Heart left ventricle (tissue), 13 donors: ENCODE measurements around the gene KIF26B.

Source experiments
- CTCF ChIP-seq, 12 donors: fragments of 200-600 bp; sonication (generic) in 4 of 12; IDR thresholded peaks; one replicate each; pipeline versions ENCODE4 v1.5.0 to v1.8.0; 2018 to 2022; ENCODE audit warnings: antibody characterized with exemption in 12 of 12, mild to moderate bottlenecking in 5 of 12
- POLR2A ChIP-seq, 2 donors: fragments of 450-650 bp; IDR thresholded peaks; one replicate each; pipeline ENCODE4 v1.6.1; 2017; ENCODE audit warnings: antibody characterized with exemption in 2 of 2, mild to moderate bottlenecking in 2 of 2, moderate library complexity in 2 of 2
- donor health status: ischemic (EF 13 %, LVEDD 7.1; RV severe dilation, severe dysfunction).
- donor health status: DM: no; HTN: yes; CAD: no.
- donor health status: DM: no; HTN: no; CAD: no.
- donor health status: ischemic (EF 25% LVEDD 6.9; RV normal size, moderate dysfunction).
- donor health status: ischemic (EF 25% LVEDD 5.7; RV mildly dilated, moderate dysfunction).
- donor health status: ischemic (EF 35%, LVEDD 5.7; RV mildly dilated, moderate dysfunction).
- donor health status: nonischemic (EF 11% LVEDD 7.7; RV severe dilation, severe dysfunction).
- donor health status: DM: yes; HTN: yes; CAD: no.
- donor health status: PGD.
- donor health status: ischemic (EF 29% LVEDD 5.4; RV normal size, mild dysfunction).
- donor health status: nonischemic (EF 23%, LVEDD 6.1; RV moderate dilation, normal function).

GRCh38 chr1:245552331-245552730 lies 397.5 kb downstream of the KIF26B start:
- TF ChIP-seq CTCF (IDR thresholded peaks at IDR 0.05) (no peak), POLR2A (IDR thresholded peaks at IDR 0.05) (no peak)
